Neural cell (in vitro differentiated cells): ENCODE results near the gene NFIB.

Source experiments
- CTCF ChIP-seq: fragments of 450-650 bp; IDR thresholded peaks from 2 replicates; pipeline ENCODE4 v1.5.1; 2014; ENCODE audit warnings: antibody characterized with exemption, mild to moderate bottlenecking, moderate library complexity; ENCODE audit not compliant: poor library complexity, severe bottlenecking
- EP300 ChIP-seq: fragments of 450-650 bp; conservative IDR thresholded peaks from 2 replicates; pipeline ENCODE4 v1.6.1; 2014; ENCODE audit warnings: antibody characterized with exemption, mild to moderate bottlenecking, moderate library complexity; ENCODE audit not compliant: poor library complexity, severe bottlenecking
- EZH2 ChIP-seq: fragments of 200-600, 300-800 bp; shearing (Covaris generic), sonication (generic); IDR thresholded peaks from 2 replicates; pipeline ENCODE4 v1.6.1; 2014; ENCODE audit warnings: antibody characterized with exemption, low read length, borderline replicate concordance, mild to moderate bottlenecking; ENCODE audit not compliant: insufficient read depth, poor library complexity, severe bottlenecking
- POLR2AphosphoS5 ChIP-seq: IDR thresholded peaks from 2 replicates; pipeline ENCODE4 v1.6.1; 2012
- RAD21 ChIP-seq: fragments of 450-650 bp; conservative IDR thresholded peaks from 2 replicates; pipeline ENCODE4 v1.6.1; 2014; ENCODE audit warnings: antibody characterized with exemption, mild to moderate bottlenecking, moderate library complexity
- REST ChIP-seq: IDR thresholded peaks from 2 replicates; pipeline ENCODE4 v1.6.1; 2012; ENCODE audit warnings: borderline replicate concordance
- SMC3 ChIP-seq: fragments of 450-650 bp; conservative IDR thresholded peaks from 2 replicates; pipeline ENCODE4 v1.6.1; 2014; ENCODE audit warnings: antibody characterized with exemption, mild to moderate bottlenecking, moderate library complexity; ENCODE audit not compliant: poor library complexity

GRCh38 chr9:14086495-14086894, 227.4 kb downstream of the NFIB start:
- no peak for TF ChIP-seq REST
- TF ChIP-seq POLR2AphosphoS5: no peak
- TF ChIP-seq EZH2: no peak
- no peak for TF ChIP-seq CTCF
- no peak for TF ChIP-seq EP300
- TF ChIP-seq SMC3: no peak
- TF ChIP-seq RAD21: no peak
